ENCODE measurements around the gene SH2D4B.

SH2D4B gene

GRCh38 chr10:80589726-80590373, 52.1 kb downstream of the SH2D4B start:
- Histone ChIP-seq H3K9ac (ENCODE audit: low read length) (no peak overlapping the region), H3K36me3 (ENCODE audit: control insufficient read depth, low read depth, low read length) (no peaks in the 10 kb centered on the region), H3K9me3 (ENCODE audit: control insufficient read depth, low read depth, low read length) (no peaks in the 10 kb centered on the region), H3K27me3 (ENCODE audit: control insufficient read depth, insufficient read depth, low read length) (no peaks in the 10 kb centered on the region), H3K27ac (ENCODE audit: low read length) (no peak overlapping the region), H3K4me1 (ENCODE audit: control insufficient read depth, low read depth, low read length) (no peaks in the 10 kb centered on the region), H3K4me3 (ENCODE audit: low read length) (no peak overlapping the region)

DNA sequence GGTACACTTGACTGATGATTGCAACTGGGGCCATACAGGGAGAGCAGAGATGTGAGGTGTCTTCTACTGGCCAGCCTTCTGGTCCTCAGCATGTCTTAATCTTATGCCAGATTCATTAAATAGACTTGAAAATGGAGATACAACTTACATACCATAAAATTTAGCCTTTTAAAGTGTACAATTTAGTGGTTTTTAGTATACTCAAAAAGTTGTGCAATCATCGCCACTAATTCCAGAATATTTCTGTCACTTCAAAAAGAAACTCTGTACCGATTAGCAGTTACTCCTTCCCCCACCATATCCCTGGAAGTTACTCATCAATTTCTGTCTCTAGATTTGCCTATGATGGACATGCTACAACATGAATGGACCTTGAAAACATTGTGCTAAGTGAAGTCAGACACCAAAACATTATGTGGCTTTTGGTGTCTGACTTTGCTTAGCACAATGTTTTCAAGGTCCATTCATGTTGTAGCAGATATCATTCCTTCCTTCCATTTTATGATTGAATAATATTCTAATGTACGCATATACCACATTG, 53.0 kb downstream of the SH2D4B start:
- no peak overlapping the region for H3K4me3 ChIP-seq (ENCODE audit: low read length)
- H3K27ac ChIP-seq (ENCODE audit: low read length), result no peak overlapping the region
- no peaks in the 10 kb centered on the region for H3K4me1 ChIP-seq (ENCODE audit: control insufficient read depth, low read depth, low read length)
- H3K36me3 ChIP-seq (ENCODE audit: control insufficient read depth, low read depth, low read length), result no peaks in the 10 kb centered on the region
- H3K9me3 ChIP-seq (ENCODE audit: control insufficient read depth, low read depth, low read length), result no peaks in the 10 kb centered on the region
- H3K9ac ChIP-seq (ENCODE audit: low read length), result no peak overlapping the region
- H3K27me3 ChIP-seq (ENCODE audit: control insufficient read depth, insufficient read depth, low read length), result no peaks in the 10 kb centered on the region

- Histone ChIP-seq H3K9ac (ENCODE audit: low read length) (no peak overlapping the region), H3K4me1 (ENCODE audit: control insufficient read depth, low read depth, low read length) (no peaks in the 10 kb centered on the region), H3K27me3 (ENCODE audit: control insufficient read depth, insufficient read depth, low read length) (no peaks in the 10 kb centered on the region), H3K9me3 (ENCODE audit: control insufficient read depth, low read depth, low read length) (no peaks in the 10 kb centered on the region), H3K4me3 (ENCODE audit: low read length) (no peak overlapping the region), H3K36me3 (ENCODE audit: control insufficient read depth, low read depth, low read length) (no peaks in the 10 kb centered on the region), H3K27ac (ENCODE audit: low read length) (no peak overlapping the region)
Observed at GRCh38 chr10:80596391-80597257, 58.9 kb downstream of the SH2D4B start.

DNA sequence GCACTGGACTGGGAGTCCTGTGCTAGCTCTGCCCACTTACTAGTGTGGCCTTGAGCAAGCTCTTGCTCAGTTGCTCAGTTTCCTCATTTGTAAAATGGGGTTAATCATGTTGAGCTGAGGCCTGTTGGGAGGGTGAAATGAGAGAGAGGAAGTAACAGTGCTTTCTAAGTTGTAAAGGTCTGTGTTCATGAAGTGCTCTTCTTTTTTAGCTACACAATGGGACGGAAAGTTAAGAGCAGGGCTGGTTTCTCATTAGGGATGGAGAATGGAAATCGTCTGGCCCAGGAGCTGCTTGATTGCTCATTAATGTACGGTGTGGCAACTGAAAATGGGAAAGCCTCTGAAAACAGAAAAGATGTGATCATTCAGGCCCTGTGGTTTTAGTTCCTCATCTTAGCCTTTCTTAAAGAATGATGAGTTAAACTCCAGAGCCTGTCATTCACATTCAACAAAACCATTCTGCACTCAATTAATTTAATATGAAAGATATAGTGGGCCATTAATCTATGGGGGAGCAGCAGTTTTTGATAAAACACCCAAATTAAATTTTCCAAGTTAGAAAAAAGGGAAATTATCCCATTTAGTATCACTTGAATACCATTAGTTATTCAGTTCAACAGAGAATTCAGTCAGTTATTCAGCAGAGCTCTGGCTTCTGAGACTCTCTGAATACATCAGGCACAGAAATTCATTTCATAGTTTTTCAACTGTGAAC, 60.5 kb downstream of the SH2D4B start:
- Histone ChIP-seq H3K9me3 (ENCODE audit: control insufficient read depth, low read depth, low read length) (no peaks in the 10 kb centered on the region), H3K27ac (ENCODE audit: low read length) (no peak overlapping the region), H3K4me1 (ENCODE audit: control insufficient read depth, low read depth, low read length) (no peaks in the 10 kb centered on the region), H3K36me3 (ENCODE audit: control insufficient read depth, low read depth, low read length) (no peaks in the 10 kb centered on the region), H3K4me3 (ENCODE audit: low read length) (no peak overlapping the region), H3K9ac (ENCODE audit: low read length) (no peak overlapping the region), H3K27me3 (ENCODE audit: control insufficient read depth, insufficient read depth, low read length) (no peaks in the 10 kb centered on the region)

DNA sequence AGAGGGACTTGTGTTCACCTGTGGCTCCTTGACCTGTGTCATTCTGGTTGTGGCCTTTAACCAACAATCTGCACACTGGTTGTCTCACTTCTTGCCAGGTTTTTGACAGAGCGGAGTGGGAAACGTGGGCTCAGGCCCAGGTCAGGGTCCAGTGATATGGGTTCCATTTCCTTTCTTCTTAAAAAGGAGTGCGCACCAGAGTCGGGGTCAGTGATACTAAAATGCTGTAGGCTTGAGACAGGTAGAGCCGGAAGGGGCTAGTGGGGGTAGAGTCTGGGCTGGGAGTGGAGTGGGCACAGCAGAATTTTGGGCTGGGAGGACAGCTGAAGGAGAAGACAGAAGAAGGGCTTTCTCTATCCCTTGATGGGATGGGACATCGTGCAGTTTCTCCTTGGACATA, 61.2 kb downstream of the SH2D4B start:
- Histone ChIP-seq H3K36me3 (ENCODE audit: control insufficient read depth, low read depth, low read length) (no peaks in the 10 kb centered on the region), H3K9me3 (ENCODE audit: control insufficient read depth, low read depth, low read length) (no peaks in the 10 kb centered on the region), H3K27ac (ENCODE audit: low read length) (no peak overlapping the region), H3K4me3 (ENCODE audit: low read length) (no peak overlapping the region), H3K4me1 (ENCODE audit: control insufficient read depth, low read depth, low read length) (no peaks in the 10 kb centered on the region), H3K27me3 (ENCODE audit: control insufficient read depth, insufficient read depth, low read length) (no peaks in the 10 kb centered on the region), H3K9ac (ENCODE audit: low read length) (no peak overlapping the region)

DNA sequence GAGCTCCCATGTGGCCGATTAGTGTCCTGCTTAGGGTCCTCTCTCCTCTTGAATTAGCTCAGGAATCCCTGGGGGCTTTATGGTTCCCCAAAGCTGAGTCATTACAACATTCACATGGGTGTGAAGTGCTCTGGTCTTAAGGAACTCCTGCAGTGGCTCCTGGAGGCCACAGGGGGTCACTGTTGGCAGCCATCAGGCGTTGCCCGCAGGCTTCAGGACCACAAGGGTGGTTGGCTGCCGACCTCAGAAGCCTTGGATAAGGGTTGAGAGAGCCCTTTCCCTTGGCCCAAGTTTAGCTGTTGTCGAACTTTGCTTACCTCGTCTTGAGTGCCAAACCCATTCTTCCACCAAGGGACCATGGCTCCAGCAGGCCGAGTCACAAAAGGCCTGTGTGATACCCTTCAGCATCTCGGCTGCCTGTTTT, 61.7 kb downstream of the SH2D4B start:
- Histone ChIP-seq H3K9me3 (ENCODE audit: control insufficient read depth, low read depth, low read length) (no peaks in the 10 kb centered on the region), H3K36me3 (ENCODE audit: control insufficient read depth, low read depth, low read length) (no peaks in the 10 kb centered on the region), H3K27ac (ENCODE audit: low read length) (no peak overlapping the region), H3K4me3 (ENCODE audit: low read length) (no peak overlapping the region), H3K9ac (ENCODE audit: low read length) (no peak overlapping the region), H3K27me3 (ENCODE audit: control insufficient read depth, insufficient read depth, low read length) (no peaks in the 10 kb centered on the region), H3K4me1 (ENCODE audit: control insufficient read depth, low read depth, low read length) (no peaks in the 10 kb centered on the region)

GRCh38 chr10:80600256-80600655, 62.6 kb downstream of the SH2D4B start:
- H3K9ac ChIP-seq (ENCODE audit: low read length), result no peak overlapping the region
- no peaks in the 10 kb centered on the region for H3K36me3 ChIP-seq (ENCODE audit: control insufficient read depth, low read depth, low read length)
- no peak overlapping the region for H3K27ac ChIP-seq (ENCODE audit: low read length)
- H3K27me3 ChIP-seq (ENCODE audit: control insufficient read depth, insufficient read depth, low read length), result no peaks in the 10 kb centered on the region
- H3K4me3 ChIP-seq (ENCODE audit: low read length), result no peak overlapping the region
- no peaks in the 10 kb centered on the region for H3K9me3 ChIP-seq (ENCODE audit: control insufficient read depth, low read depth, low read length)
- H3K4me1 ChIP-seq (ENCODE audit: control insufficient read depth, low read depth, low read length), result no peaks in the 10 kb centered on the region

GRCh38 chr10:80602881-80603280, 65.2 kb downstream of the SH2D4B start:
- no peak overlapping the region for H3K9ac ChIP-seq (ENCODE audit: low read length)
- H3K36me3 ChIP-seq (ENCODE audit: control insufficient read depth, low read depth, low read length), result no peaks in the 10 kb centered on the region
- no peak overlapping the region for H3K27ac ChIP-seq (ENCODE audit: low read length)
- no peaks in the 10 kb centered on the region for H3K4me1 ChIP-seq (ENCODE audit: control insufficient read depth, low read depth, low read length)
- H3K27me3 ChIP-seq (ENCODE audit: control insufficient read depth, insufficient read depth, low read length), result no peaks in the 10 kb centered on the region
- no peaks in the 10 kb centered on the region for H3K9me3 ChIP-seq (ENCODE audit: control insufficient read depth, low read depth, low read length)
- no peak overlapping the region for H3K4me3 ChIP-seq (ENCODE audit: low read length)

DNA sequence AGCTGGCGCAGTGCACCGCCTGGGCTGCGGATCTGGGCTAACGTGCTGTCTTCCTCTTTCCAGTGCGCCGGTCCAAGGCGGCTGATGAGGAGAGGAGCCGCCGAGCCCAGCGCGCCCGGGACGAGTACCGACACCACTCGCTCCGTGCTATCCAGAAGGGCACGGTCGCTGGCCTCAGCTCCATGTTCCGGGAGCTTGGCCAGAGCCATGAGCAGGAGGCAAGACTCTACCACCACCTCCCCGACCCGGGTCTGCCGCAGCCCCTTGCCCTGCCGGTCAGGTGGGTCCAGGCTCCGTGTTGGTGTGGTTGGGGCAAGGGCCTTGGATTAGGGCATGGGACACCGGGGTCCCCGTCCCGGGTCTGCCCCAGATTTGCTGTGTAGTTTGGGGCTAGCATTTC, 65.8 kb downstream of the SH2D4B start:
- H3K4me3 ChIP-seq (ENCODE audit: low read length), result no peak overlapping the region
- H3K9ac ChIP-seq (ENCODE audit: low read length), result no peak overlapping the region
- no peak overlapping the region for H3K27ac ChIP-seq (ENCODE audit: low read length)
- H3K36me3 ChIP-seq (ENCODE audit: control insufficient read depth, low read depth, low read length), result no peaks in the 10 kb centered on the region
- no peaks in the 10 kb centered on the region for H3K9me3 ChIP-seq (ENCODE audit: control insufficient read depth, low read depth, low read length)
- H3K4me1 ChIP-seq (ENCODE audit: control insufficient read depth, low read depth, low read length), result no peaks in the 10 kb centered on the region
- no peaks in the 10 kb centered on the region for H3K27me3 ChIP-seq (ENCODE audit: control insufficient read depth, insufficient read depth, low read length)

- Histone ChIP-seq H3K27me3 (ENCODE audit: control insufficient read depth, insufficient read depth, low read length) (no peaks in the 10 kb centered on the region), H3K4me3 (ENCODE audit: low read length) (no peak overlapping the region), H3K27ac (ENCODE audit: low read length) (no peak overlapping the region), H3K36me3 (ENCODE audit: control insufficient read depth, low read depth, low read length) (no peaks in the 10 kb centered on the region), H3K4me1 (ENCODE audit: control insufficient read depth, low read depth, low read length) (no peaks in the 10 kb centered on the region), H3K9ac (ENCODE audit: low read length) (no peak overlapping the region), H3K9me3 (ENCODE audit: control insufficient read depth, low read depth, low read length) (no peaks in the 10 kb centered on the region)
Observed at GRCh38 chr10:80608706-80609105, 71.0 kb downstream of the SH2D4B start.

DNA sequence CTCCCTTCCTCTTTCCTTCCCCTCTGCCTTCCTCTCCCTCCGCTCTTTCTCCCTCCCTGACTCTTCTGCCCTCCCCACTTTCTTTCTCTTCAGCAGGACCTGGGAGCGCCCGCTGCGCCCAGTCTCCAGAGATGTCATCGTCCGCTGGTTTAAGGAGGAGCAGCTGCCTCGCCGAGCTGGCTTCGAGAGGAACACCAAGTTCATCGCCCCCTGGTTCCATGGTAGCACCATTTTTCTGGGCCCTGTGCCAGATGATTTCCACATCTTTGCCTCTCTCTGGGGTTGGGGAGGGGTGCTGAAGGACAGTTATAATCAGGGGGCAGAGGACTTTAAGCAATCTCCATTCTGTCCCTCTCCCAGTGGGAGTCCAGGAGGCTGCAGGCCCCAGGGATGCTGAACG, 71.6 kb downstream of the SH2D4B start:
- Histone ChIP-seq H3K4me3 (ENCODE audit: low read length) (no peak overlapping the region), H3K9me3 (ENCODE audit: control insufficient read depth, low read depth, low read length) (no peaks in the 10 kb centered on the region), H3K27me3 (ENCODE audit: control insufficient read depth, insufficient read depth, low read length) (no peaks in the 10 kb centered on the region), H3K27ac (ENCODE audit: low read length) (no peak overlapping the region), H3K36me3 (ENCODE audit: control insufficient read depth, low read depth, low read length) (no peaks in the 10 kb centered on the region), H3K9ac (ENCODE audit: low read length) (no peak overlapping the region), H3K4me1 (ENCODE audit: control insufficient read depth, low read depth, low read length) (no peaks in the 10 kb centered on the region)

All from iPS-18a (cell line).